BLaER1 treated with 17β-estradiol and CSF1 and Interleukin-3, amounts not matched to agents 10 nM and 100 nM (cell line): ENCODE measurements around the gene BPTF.
A peak's percentile ranks its signal among the peaks of the same experiment; 100 is the strongest.
"Not testable (repeated sequence)": the region's sequence is repeated elsewhere in the genome, so short reads cannot be mapped to it uniquely, and the experiment has no call there.

Source experiments
- H3K27ac ChIP-seq, 11 experiments: shearing (Covaris generic); formaldehyde crosslinking; 2 replicates each; pipeline ENCODE4 v1.8.1; 2022
- H3K27me3 ChIP-seq, 11 experiments: shearing (Covaris generic); formaldehyde crosslinking; 2 replicates each; pipeline ENCODE4 v1.8.1; 2022
- H3K36me3 ChIP-seq, 11 experiments: shearing (Covaris generic); formaldehyde crosslinking; 2 replicates each; pipeline ENCODE4 v1.8.1; 2022
- H3K4me1 ChIP-seq, 10 experiments: shearing (Covaris generic); formaldehyde crosslinking; 2 replicates each; pipeline ENCODE4 v1.8.1; 2022
- H3K4me2 ChIP-seq, 11 experiments: shearing (Covaris generic); formaldehyde crosslinking; 2 replicates each; pipeline ENCODE4 v1.8.1; 2022
- H3K4me3 ChIP-seq, 10 experiments: shearing (Covaris generic); formaldehyde crosslinking; 2 replicates each; pipeline ENCODE4 v1.8.1; 2022
- H3K9ac ChIP-seq, 11 experiments: shearing (Covaris generic); formaldehyde crosslinking; 2 replicates each; pipeline ENCODE4 v1.8.1; 2022
- H3K9me3 ChIP-seq, 11 experiments: shearing (Covaris generic); formaldehyde crosslinking; replicated peaks in 1 of 11; 2 replicates each; pipeline ENCODE4 v1.8.1; 2022
- H4K20me1 ChIP-seq, 11 experiments: shearing (Covaris generic); formaldehyde crosslinking; 2 replicates each; pipeline ENCODE4 v1.8.1; 2022
- Cebpa-rat ChIP-seq, 11 experiments: shearing (Covaris generic); IDR thresholded peaks; 2 replicates each; pipeline ENCODE4 v1.8.1; 2022

Gene BPTF

DNA sequence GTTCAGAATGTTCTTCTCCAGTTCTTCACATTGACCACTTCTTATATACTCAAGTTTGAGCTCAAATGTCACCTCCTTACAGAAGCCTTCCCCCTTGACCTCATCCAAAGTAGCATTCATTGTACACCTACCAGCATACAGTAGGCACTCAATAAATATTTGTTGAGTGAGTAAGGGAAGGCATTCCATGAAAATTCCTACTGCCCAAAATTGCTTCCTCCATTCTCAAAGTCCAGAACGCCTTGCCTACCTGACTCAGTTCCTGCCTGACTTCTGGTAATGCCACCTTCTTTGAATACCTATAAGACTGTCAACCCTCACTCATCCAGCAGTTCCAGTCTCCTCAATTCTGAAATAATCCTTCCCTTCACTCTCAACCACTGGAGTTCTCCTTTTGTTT lies 14.8 kb upstream of the BPTF start:
- no peaks in the 10 kb centered on the region for H3K36me3 ChIP-seq
- H3K27ac ChIP-seq = no peak overlapping the region
- H3K9me3 ChIP-seq = peaks cover 0 to 7% (median 0%) of the 10 kb centered on the region in 11 experiments; a peak in 2 of 22 replicates
- H3K4me2 ChIP-seq = no peak overlapping the region
- H3K27me3 ChIP-seq = no peaks in the 10 kb centered on the region
- H3K4me1 ChIP-seq = peaks cover 11 to 47% (median 38%) of the 10 kb centered on the region in 10 experiments; a peak in 19 of 20 replicates
- H4K20me1 ChIP-seq = no peaks in the 10 kb centered on the region
- no peak overlapping the region for H3K9ac ChIP-seq
- TF ChIP-seq Cebpa-rat (IDR thresholded peaks at IDR 0.05) = no peak
- no peak overlapping the region for H3K4me3 ChIP-seq

- peak overlapping the region in 4 of 11 experiments; percentile 71 to 81 (median 78); a peak in 8 of 22 replicates for H3K27ac ChIP-seq
- H4K20me1 ChIP-seq, H3K9me3 ChIP-seq, H3K4me3 ChIP-seq, H3K36me3 ChIP-seq, H3K27me3 ChIP-seq: not testable (repeated sequence)
- H3K4me1 ChIP-seq = peaks cover 11 to 61% (median 54%) of the 10 kb centered on the region in 10 experiments; a peak in 19 of 20 replicates
- H3K9ac ChIP-seq = peak overlapping the region in 3 of 11 experiments; percentile 60 to 74 (median 68); a peak in 5 of 22 replicates
- H3K4me2 ChIP-seq = peak overlapping the region in 8 of 11 experiments; percentile 15 to 83 (median 72); a peak in 11 of 22 replicates
- TF ChIP-seq Cebpa-rat (IDR thresholded peaks at IDR 0.05) = peak in 4 of 11 experiments; percentile 29 to 85 (median 56); a peak in 5 of 22 replicates
Measured at GRCh38 chr17:67812380-67812779, 12.9 kb upstream of the BPTF start.

DNA sequence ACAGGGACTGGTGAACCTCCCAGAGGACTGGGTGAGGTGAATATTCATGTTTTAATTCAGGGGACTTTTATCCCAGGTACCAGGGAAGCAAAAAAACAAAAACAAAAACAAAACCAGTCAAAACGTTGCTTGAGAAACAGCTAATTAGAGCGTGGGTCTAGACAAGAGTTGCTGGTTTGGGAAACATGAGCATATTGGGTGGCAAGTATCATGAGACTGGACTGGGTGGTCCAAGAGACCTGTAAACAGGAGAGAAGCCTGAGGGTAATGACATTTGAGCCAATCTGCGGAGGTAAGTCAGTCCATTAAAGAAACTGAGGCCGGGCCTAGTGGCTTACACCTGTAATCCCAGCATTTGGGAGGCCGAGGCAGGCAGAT lies 11.5 kb upstream of the BPTF start:
- Histone ChIP-seq H3K36me3 (no peaks in the 10 kb centered on the region), H3K4me1 (peaks cover 19 to 75% (median 68%) of the 10 kb centered on the region in 10 experiments), H3K4me2 (peak overlapping the region; percentile 17 to 83 (median 67); a peak in 20 of 22 replicates), H3K4me3 (no peak overlapping the region), H3K27ac (peak overlapping the region in 6 of 11 experiments; percentile 5 to 81 (median 74); a peak in 11 of 22 replicates), H3K9ac (peak overlapping the region in 4 of 11 experiments; percentile 45 to 74 (median 64); a peak in 7 of 22 replicates), H4K20me1 (no peaks in the 10 kb centered on the region), H3K27me3 (no peaks in the 10 kb centered on the region), H3K9me3 (no peaks in the 10 kb centered on the region)
- no peak for TF ChIP-seq Cebpa-rat (IDR thresholded peaks at IDR 0.05)

- Histone ChIP-seq H4K20me1 (no peaks in the 10 kb centered on the region), H3K4me2 (peak overlapping the region; percentile 40 to 80 (median 70)), H3K27ac (peak overlapping the region in 8 of 11 experiments; percentile 39 to 80 (median 64); a peak in 16 of 22 replicates), H3K36me3 (no peaks in the 10 kb centered on the region), H3K9me3 (no peaks in the 10 kb centered on the region), H3K4me1 (peaks cover 11 to 72% (median 58%) of the 10 kb centered on the region in 10 experiments), H3K9ac (peak overlapping the region in 7 of 11 experiments; percentile 3 to 67 (median 35); a peak in 11 of 22 replicates), H3K27me3 (no peaks in the 10 kb centered on the region), H3K4me3 (no peak overlapping the region)
- TF ChIP-seq Cebpa-rat (IDR thresholded peaks at IDR 0.05) = no peak
Measured at GRCh38 chr17:67818110-67819002, 6.9 kb upstream of the BPTF start.

DNA sequence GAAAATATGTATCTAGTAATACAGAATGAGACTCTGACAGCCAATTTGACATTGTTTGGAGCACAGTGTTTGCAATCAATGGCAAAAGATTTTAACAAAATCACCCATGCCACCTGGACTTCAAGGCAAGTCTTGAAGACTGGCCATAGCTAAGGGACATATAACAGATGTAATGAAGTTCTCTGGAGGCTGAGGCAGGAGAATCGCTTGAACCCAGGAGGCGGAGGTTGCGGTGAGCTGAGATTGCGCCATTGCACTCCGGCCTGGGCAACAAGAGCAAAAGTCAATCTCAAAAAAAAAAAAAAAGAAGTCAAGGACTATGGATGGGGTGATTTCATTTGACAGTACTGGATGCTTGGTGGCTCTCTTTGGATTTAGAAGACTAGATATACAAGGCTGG lies 5.6 kb upstream of the BPTF start:
- H3K4me2 ChIP-seq = no peak overlapping the region
- no peaks in the 10 kb centered on the region for H4K20me1 ChIP-seq
- H3K36me3 ChIP-seq = no peaks in the 10 kb centered on the region
- peaks cover 8 to 72% (median 58%) of the 10 kb centered on the region in 10 experiments for H3K4me1 ChIP-seq
- H3K27ac ChIP-seq = peak overlapping the region in 2 of 11 experiments; percentile 77 to 80; a peak in 1 of 22 replicates
- H3K27me3 ChIP-seq = peaks cover 0 to 7% (median 0%) of the 10 kb centered on the region in 11 experiments; a peak in 5 of 22 replicates
- no peak overlapping the region for H3K4me3 ChIP-seq
- no peaks in the 10 kb centered on the region for H3K9me3 ChIP-seq
- no peak overlapping the region for H3K9ac ChIP-seq
- no peak for TF ChIP-seq Cebpa-rat (IDR thresholded peaks at IDR 0.05)

DNA sequence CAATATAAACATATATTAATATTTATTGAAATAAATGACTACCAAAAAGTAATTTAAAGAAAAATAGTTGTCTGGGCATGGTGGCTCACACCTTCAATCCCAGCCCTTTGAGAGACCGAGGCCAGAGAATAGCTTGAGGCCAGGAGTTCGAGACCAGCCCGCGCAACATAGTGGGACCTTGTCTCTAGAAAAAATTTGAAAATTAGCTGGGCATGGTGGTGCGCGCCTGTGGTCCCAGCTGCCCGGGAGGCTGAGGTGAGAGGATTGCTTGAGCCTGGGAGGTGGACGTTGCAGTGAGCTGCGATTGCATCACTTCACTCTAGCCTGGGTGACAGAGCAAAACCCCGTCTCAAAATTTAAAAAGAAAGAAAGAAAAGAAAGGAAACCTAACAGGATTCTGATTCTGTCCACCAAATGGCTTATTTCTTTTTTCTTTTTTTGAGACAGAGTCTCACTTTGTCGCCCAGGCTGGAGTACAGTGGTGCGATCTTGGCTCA lies 3.4 kb upstream of the BPTF start:
- peaks cover 8 to 54% (median 38%) of the 10 kb centered on the region in 10 experiments for H3K4me1 ChIP-seq
- H3K9ac ChIP-seq = no peak overlapping the region
- H3K9me3 ChIP-seq = no peaks in the 10 kb centered on the region
- peaks cover 0 to 5% (median 1%) of the 10 kb centered on the region in 11 experiments; a peak in 9 of 22 replicates for H4K20me1 ChIP-seq
- H3K27ac ChIP-seq = no peak overlapping the region
- TF ChIP-seq Cebpa-rat (IDR thresholded peaks at IDR 0.05) = 0 out of 22 replicates have a peak, but pooled peaks of 1 of the 11 experiments have one; percentile 12
- peaks cover 0 to 7% (median 0%) of the 10 kb centered on the region in 11 experiments; a peak in 5 of 22 replicates for H3K27me3 ChIP-seq
- no peak overlapping the region for H3K4me2 ChIP-seq
- H3K36me3 ChIP-seq = no peaks in the 10 kb centered on the region; a peak in 1 of 22 replicates
- H3K4me3 ChIP-seq = no peak overlapping the region

- Histone ChIP-seq H3K9ac (peak overlapping the region; percentile 85 to 95 (median 92)), H4K20me1 (peaks cover 15 to 44% (median 41%) of the 10 kb centered on the region in 11 experiments; a peak in 20 of 22 replicates), H3K4me2 (peak overlapping the region; percentile 75 to 96 (median 88)), H3K4me1 (peaks cover 27 to 58% (median 44%) of the 10 kb centered on the region in 10 experiments), H3K36me3 (peaks cover 0 to 11% (median 0%) of the 10 kb centered on the region in 11 experiments; a peak in 10 of 22 replicates), H3K4me3 (peak overlapping the region; percentile 76 to 92 (median 80)), H3K27ac (peak overlapping the region; percentile 84 to 98 (median 93))
- not testable (repeated sequence) for H3K9me3 ChIP-seq, H3K27me3 ChIP-seq
Measured at GRCh38 chr17:67825627-67826601, 611 bp downstream of the BPTF start.

DNA sequence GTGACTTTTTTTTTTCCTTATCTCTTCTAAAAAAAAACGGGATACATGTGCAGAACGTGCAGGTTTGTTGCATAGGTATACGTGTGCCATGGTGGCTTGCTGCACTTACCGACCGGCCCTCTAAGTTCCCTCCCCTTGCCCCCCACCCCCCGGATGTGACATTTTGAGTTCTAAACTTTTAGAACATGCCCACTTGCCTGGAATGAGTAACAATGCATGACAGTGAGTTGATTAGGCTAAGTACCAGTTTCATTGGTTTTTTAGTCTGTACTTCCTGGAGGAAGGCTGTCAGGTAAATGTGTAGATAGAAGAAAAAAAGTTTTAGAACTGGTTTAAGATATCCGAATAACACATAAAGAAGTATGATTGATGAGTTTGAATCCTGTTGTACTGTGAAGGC lies 4.0 kb downstream of the BPTF start:
- no peak for TF ChIP-seq Cebpa-rat (IDR thresholded peaks at IDR 0.05)
- H3K36me3 ChIP-seq = peaks cover 0 to 39% (median 26%) of the 10 kb centered on the region in 11 experiments; a peak in 18 of 22 replicates
- no peak overlapping the region for H3K9ac ChIP-seq
- peak overlapping the region; percentile 75 to 96 (median 88); a peak in 21 of 22 replicates for H3K4me2 ChIP-seq
- H3K9me3 ChIP-seq = peaks cover 0 to 12% (median 0%) of the 10 kb centered on the region in 11 experiments; a peak in 6 of 22 replicates
- H3K27me3 ChIP-seq = peaks cover 0 to 2% (median 0%) of the 10 kb centered on the region in 11 experiments; a peak in 2 of 22 replicates
- H4K20me1 ChIP-seq = peaks cover 35 to 79% (median 74%) of the 10 kb centered on the region in 11 experiments; a peak in 20 of 22 replicates
- peaks cover 27 to 48% (median 41%) of the 10 kb centered on the region in 10 experiments for H3K4me1 ChIP-seq
- H3K4me3 ChIP-seq = peak overlapping the region in 4 of 10 experiments; percentile 15 to 89 (median 80); a peak in 5 of 20 replicates
- no peak overlapping the region for H3K27ac ChIP-seq
